ENCODE results near the gene MAP6D1.
"Not testable (repeated sequence)": the region's sequence is repeated elsewhere in the genome, so short reads cannot be mapped to it uniquely, and the experiment has no call there.

The MAP6D1 gene

GRCh38 chr3:183794452-183794851 lies 30.9 kb downstream of the MAP6D1 start:
- no peak for FAIRE-seq
- no peak for TF ChIP-seq TAF1 (IDR thresholded peaks at IDR 0.05; ENCODE audit: borderline replicate concordance, low read depth, low read length)
- TF ChIP-seq POLR2AphosphoS5 (IDR thresholded peaks at IDR 0.05; ENCODE audit: low read depth, low read length) = no peak
- TF ChIP-seq POLR2A (IDR thresholded peaks at IDR 0.05; ENCODE audit: low read depth, low read length) = no peak
- no peak for DNase-seq (ENCODE audit: insufficient read length)

DNA sequence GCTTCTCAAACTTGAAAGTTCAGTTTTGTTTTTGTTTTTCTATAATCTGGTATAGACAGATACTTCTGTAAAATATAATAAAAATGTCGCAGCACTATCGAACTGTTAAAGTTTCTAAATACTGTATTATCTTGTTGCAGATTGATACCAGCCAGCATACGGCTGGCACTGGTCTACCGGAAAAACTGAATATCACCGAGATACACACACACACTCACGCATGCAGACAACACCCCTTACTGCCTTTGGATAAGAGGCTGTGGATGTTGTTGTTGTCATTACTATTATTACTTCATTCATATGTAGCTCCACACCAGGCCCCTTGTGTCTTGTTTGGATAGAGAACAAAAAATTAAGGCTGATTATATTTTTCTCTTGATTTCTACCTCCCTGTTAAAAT lies 32.4 kb downstream of the MAP6D1 start:
- FAIRE-seq (no peak), DNase-seq (ENCODE audit: insufficient read length) (no peak)
- TF ChIP-seq TAF1 (IDR thresholded peaks at IDR 0.05; ENCODE audit: borderline replicate concordance, low read depth, low read length) (no peak), POLR2A (IDR thresholded peaks at IDR 0.05; ENCODE audit: low read depth, low read length) (no peak), POLR2AphosphoS5 (IDR thresholded peaks at IDR 0.05; ENCODE audit: low read depth, low read length) (no peak)

DNA sequence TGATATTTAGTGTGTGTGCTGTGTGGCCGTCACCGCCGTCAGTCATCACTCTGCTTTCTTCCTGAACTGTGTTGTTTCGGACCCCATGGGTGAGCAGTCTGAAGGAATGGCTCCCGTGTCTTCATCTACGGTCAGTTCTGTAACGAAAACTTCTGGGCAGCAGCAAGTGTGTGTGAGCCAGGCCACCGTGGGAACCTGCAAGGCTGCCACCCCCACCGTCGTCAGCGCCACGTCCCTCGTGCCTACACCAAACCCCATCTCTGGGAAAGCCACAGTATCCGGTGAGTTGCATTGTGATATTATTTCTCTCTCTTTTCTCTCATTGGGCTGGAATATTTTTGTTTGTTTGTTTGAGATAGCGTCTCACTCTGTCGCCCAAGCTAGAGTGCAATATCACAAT lies 34.7 kb downstream of the MAP6D1 start:
- TF ChIP-seq POLR2AphosphoS5 (IDR thresholded peaks at IDR 0.05; ENCODE audit: low read depth, low read length) (no peak), POLR2A (IDR thresholded peaks at IDR 0.05; ENCODE audit: low read depth, low read length) (no peak), TAF1 (IDR thresholded peaks at IDR 0.05; ENCODE audit: borderline replicate concordance, low read depth, low read length) (no peak)
- FAIRE-seq (no peak), DNase-seq (ENCODE audit: insufficient read length) (no peak)

DNA sequence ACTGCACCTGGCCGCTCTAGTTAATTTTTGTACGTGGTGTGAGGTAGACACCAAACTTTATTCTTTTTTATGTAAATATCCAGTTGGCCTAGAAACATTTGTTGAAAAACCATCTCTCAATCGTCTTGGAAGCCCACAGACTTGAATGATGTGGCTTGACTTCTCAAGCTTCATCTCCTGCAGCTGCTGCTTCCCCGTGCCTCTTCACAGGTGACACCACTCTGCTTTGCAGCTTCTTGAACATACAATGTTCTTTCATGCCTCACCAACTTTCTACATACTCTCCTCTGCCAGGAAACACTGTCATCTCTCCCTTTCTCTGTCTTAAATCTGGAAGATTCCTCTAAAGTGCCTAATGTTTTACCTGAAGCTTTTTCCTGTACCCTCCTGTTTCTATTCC lies 35.6 kb downstream of the MAP6D1 start:
- DNase-seq (ENCODE audit: insufficient read length) (no peak), FAIRE-seq (no peak)
- TF ChIP-seq TAF1 (IDR thresholded peaks at IDR 0.05; ENCODE audit: borderline replicate concordance, low read depth, low read length) (no peak), POLR2A (IDR thresholded peaks at IDR 0.05; ENCODE audit: low read depth, low read length) (no peak), POLR2AphosphoS5 (IDR thresholded peaks at IDR 0.05; ENCODE audit: low read depth, low read length) (no peak)

GRCh38 chr3:183784503-183784902 lies 40.9 kb downstream of the MAP6D1 start:
- not testable (repeated sequence) for FAIRE-seq

GRCh38 chr3:183782576-183783276 lies 42.7 kb downstream of the MAP6D1 start:
- no peak for DNase-seq (ENCODE audit: insufficient read length)
- TF ChIP-seq POLR2AphosphoS5 (IDR thresholded peaks at IDR 0.05; ENCODE audit: low read depth, low read length) (no peak), POLR2A (IDR thresholded peaks at IDR 0.05; ENCODE audit: low read depth, low read length) (no peak), TAF1 (IDR thresholded peaks at IDR 0.05; ENCODE audit: borderline replicate concordance, low read depth, low read length) (no peak)
- FAIRE-seq = no peak

More at GRCh38 chr3:183784503-183784902, 40.9 kb downstream of the MAP6D1 start:
- not testable (repeated sequence) for DNase-seq (ENCODE audit: insufficient read length)

GRCh38 chr3:183781246-183781645 lies 44.1 kb downstream of the MAP6D1 start:
- FAIRE-seq (no peak), DNase-seq (ENCODE audit: insufficient read length) (no peak)
- TF ChIP-seq POLR2AphosphoS5 (IDR thresholded peaks at IDR 0.05; ENCODE audit: low read depth, low read length) (no peak), POLR2A (IDR thresholded peaks at IDR 0.05; ENCODE audit: low read depth, low read length) (no peak), TAF1 (IDR thresholded peaks at IDR 0.05; ENCODE audit: borderline replicate concordance, low read depth, low read length) (no peak)

GRCh38 chr3:183779896-183780465 lies 45.4 kb downstream of the MAP6D1 start:
- no peak for FAIRE-seq
- no peak for TF ChIP-seq POLR2AphosphoS5 (IDR thresholded peaks at IDR 0.05; ENCODE audit: low read depth, low read length)
- TF ChIP-seq POLR2A (IDR thresholded peaks at IDR 0.05; ENCODE audit: low read depth, low read length) = no peak
- no peak for TF ChIP-seq TAF1 (IDR thresholded peaks at IDR 0.05; ENCODE audit: borderline replicate concordance, low read depth, low read length)
- DNase-seq (ENCODE audit: insufficient read length) = no peak

DNA sequence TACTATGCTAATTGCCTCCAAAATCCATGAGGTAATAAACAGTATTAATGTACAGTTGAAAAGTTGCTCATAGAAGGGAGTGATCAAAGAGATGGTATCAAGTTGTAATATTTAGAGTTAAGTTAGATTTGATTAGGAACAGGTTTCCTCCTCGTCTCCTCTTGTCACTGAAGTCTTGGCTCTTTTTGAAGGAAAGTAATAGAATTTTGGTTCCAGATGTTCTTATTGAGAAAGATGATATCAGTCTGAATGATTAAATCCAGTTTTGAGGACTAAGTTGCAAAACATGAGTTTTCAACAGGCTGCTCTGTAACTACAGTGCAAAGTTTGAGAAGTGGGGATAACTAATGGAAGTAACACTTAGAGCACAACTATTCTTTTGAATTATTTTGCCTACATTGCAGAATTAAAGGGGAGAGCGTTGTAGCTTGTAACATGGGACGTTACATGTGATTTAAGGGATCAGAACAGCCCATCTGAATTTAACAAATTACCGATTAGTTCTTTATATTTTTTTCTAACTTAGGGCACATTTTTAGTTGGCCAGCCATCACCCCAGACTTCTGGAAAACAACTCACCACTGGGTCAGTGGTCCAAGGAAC lies 48.3 kb downstream of the MAP6D1 start:
- no peak for DNase-seq (ENCODE audit: insufficient read length)
- no peak for TF ChIP-seq POLR2AphosphoS5 (IDR thresholded peaks at IDR 0.05; ENCODE audit: low read depth, low read length)
- no peak for TF ChIP-seq POLR2A (IDR thresholded peaks at IDR 0.05; ENCODE audit: low read depth, low read length)
- TF ChIP-seq TAF1 (IDR thresholded peaks at IDR 0.05; ENCODE audit: borderline replicate concordance, low read depth, low read length) = no peak
- no peak for FAIRE-seq

- FAIRE-seq; DNase-seq (ENCODE audit: insufficient read length): not testable (repeated sequence)
Measured at GRCh38 chr3:183776451-183776850, 48.9 kb downstream of the MAP6D1 start.

GRCh38 chr3:183775781-183776180 lies 49.6 kb downstream of the MAP6D1 start:
- DNase-seq (ENCODE audit: insufficient read length) = no peak
- FAIRE-seq = no peak
- TF ChIP-seq TAF1 (IDR thresholded peaks at IDR 0.05; ENCODE audit: borderline replicate concordance, low read depth, low read length) (no peak), POLR2A (IDR thresholded peaks at IDR 0.05; ENCODE audit: low read depth, low read length) (no peak), POLR2AphosphoS5 (IDR thresholded peaks at IDR 0.05; ENCODE audit: low read depth, low read length) (no peak)

DNA sequence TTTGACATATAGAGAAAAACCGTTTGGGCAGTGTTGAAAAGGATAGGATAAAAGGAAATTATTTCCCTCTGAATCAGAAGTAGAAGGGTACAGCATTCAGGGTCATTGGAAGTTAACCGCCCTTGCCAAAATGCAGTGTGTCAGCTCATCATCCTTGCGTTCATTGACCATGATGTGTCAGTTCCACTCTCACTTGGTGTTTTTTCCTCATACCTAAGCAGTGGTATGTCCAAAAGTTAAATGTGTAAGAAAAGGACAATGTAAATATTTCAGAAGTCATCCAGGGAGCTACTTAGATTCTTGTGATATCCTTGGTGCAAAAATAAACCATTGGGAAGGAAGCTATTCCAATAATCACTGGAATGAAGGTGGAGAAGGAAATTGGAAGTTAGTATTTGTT lies 50.7 kb downstream of the MAP6D1 start:
- FAIRE-seq (no peak), DNase-seq (ENCODE audit: insufficient read length) (no peak)
- TF ChIP-seq TAF1 (IDR thresholded peaks at IDR 0.05; ENCODE audit: borderline replicate concordance, low read depth, low read length) (no peak), POLR2AphosphoS5 (IDR thresholded peaks at IDR 0.05; ENCODE audit: low read depth, low read length) (no peak), POLR2A (IDR thresholded peaks at IDR 0.05; ENCODE audit: low read depth, low read length) (no peak)
